HG02840 (cell line): Measurements from ENCODE around the gene DEFB124.
A peak's percentile ranks its signal among the peaks of the same experiment; 100 is the strongest.
"Not testable (repeated sequence)": the region's sequence is repeated elsewhere in the genome, so short reads cannot be mapped to it uniquely, and the experiment has no call there.

Experiments
- ATAC-seq: cut with Tn5 transposase; IDR thresholded peaks from one replicate; pipeline ENCODE4 v1.9.1; 2021; ENCODE audit warnings: mild to moderate bottlenecking, moderate library complexity, moderate number of reproducible peaks; ENCODE audit not compliant: unreplicated experiment, low FRiP score

The DEFB124 gene

DNA sequence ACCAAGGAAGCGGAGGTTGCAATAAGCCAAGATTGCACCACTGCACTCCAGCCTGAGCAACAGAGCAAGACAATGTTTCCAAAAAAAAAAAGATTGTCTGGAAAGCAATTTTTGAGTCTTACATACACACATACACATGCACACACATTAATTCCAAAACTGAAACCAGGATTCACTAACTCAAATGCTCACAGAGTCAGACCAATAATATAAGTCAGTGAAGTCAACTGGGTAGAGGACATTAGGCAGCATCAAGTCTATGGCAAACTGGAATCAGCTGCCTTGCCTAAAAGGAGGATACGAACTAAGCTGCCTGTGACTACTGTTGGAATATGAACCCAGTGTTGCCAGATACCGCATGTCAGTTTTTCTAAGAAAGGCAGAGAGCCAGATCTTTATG is 15.8 kb upstream of the DEFB124 start:
- no peak for ATAC-seq

GRCh38 chr20:31489152-31489551 is 14.2 kb upstream of the DEFB124 start:
- ATAC-seq = no peak

GRCh38 chr20:31488115-31488514 is 13.2 kb upstream of the DEFB124 start:
- ATAC-seq = no peak

- ATAC-seq = no peak
Observed at GRCh38 chr20:31485450-31486339, 10.8 kb upstream of the DEFB124 start.

DNA sequence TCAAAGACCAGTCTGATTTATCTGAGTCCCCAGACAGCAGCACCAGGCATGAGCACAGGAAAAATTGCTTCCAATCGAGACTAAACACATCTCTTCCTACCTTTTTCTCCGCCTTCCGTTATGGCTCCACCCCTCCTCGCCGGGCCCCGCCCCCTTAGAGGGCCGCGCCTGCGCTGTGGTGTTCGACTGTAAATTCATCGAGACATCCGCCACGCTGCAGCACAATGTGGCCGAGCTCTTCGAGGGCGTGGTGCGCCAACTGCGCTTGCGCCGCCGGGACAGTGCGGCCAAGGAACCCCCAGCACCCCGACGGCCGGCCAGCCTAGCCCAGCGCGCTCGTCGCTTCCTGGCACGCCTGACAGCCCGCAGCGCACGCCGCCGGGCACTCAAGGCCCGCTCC is 9.1 kb upstream of the DEFB124 start:
- no peak for ATAC-seq

DNA sequence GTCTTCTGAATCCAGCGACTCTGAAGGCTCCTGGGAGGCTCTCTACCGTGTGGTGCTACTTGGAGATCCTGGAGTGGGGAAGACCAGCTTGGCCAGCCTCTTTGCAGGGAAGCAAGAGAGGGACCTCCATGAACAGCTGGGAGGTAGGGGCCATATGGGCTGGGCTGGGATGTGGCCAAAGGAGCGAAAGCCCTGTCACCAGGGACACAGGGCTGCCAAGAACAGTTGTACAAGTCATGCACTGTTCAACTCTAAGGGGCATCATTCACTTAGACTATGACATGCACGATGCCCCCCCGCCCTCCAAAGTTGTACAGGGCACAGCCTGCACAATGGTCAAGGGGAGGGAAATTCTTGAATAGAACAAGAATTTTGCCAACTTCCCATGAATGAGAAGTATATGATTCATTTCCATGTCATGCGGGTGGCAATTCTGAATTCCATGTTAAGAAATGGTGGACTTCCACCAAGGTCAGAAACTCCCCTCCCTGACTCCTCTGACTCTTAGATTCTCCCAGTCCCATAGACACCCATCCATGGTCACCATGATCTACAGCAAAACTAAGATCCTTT is 1.8 kb upstream of the DEFB124 start:
- ATAC-seq = no peak

GRCh38 chr20:31476294-31476585 is 1.3 kb upstream of the DEFB124 start:
- no peak for ATAC-seq

DNA sequence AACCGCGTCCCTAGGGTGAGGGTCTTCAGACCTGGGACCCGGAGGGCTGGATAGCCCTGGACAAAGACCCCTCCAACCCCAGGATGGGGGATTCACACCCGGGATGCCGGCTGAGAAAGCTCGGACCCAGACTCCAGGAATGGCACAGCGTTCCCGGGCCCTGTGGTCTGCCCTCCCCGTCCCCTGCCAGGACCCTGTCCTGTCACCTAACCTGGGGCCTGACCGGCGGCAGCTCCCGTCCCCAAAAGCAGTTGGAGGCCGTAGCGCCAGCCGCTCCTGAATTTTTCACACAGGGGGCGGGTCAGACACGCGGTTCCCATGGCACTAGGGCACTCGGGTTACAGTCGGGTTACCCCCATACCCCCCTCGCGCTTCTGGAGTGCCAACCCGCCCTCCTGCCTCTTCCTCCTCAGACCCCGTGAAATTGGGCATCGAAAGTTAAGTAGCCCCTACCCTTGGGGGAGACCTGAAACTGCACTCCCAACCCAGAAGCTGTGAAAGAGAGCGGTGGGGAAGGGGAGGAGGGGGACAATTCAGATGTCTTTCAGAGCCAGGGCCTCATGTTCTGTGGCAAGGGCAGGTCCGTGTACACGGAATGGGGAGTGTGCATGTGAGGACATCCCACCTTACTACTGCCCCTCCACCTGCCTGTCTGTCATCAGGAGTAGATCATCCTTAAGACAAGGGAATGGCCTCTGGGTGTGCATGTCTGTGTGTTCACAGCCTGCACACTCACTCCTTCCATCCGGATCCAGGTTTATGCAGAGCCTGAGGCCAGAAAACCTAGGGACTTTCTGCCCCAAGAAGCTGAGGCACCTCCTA is 756 bp upstream of the DEFB124 start:
- no peak for ATAC-seq

- peak; percentile 64 for ATAC-seq
Observed at GRCh38 chr20:31474097-31474436, 860 bp downstream of the DEFB124 start.

DNA sequence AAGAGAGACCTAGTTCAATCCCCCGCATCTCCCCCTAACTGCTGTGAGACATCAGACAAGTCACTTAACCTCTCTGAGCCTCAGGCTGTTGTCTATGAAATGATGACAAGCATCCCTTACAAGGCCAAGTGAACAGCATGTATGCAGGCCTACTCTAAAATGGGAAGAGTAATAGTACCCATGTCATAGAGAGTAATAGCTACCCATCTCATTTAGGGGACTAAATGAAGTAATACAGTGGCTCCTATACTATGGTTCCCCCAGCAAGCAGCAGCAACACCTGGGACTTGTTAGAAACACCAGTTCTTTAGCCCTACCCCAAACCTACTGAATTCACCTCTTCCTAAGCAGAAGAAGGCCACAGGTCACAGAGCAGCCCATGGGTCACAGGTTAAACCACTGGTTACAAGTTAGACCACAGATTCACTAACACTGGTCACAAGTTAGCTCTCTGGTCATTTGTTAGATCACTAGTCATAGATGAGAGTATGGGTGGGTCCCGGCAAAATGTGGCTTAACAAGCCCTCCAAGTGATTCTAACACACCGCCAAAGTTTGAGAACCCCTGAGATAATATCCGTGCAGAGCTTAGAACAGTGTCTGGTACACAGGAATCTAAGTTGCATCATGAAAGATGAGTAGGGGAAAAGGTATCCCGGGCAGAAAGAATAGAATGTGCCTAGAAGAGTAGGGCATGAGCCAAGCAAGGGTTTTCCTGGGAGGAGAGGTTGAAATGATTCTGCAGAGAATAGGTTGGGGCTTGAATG is 1.4 kb downstream of the DEFB124 start:
- no peak for ATAC-seq

DNA sequence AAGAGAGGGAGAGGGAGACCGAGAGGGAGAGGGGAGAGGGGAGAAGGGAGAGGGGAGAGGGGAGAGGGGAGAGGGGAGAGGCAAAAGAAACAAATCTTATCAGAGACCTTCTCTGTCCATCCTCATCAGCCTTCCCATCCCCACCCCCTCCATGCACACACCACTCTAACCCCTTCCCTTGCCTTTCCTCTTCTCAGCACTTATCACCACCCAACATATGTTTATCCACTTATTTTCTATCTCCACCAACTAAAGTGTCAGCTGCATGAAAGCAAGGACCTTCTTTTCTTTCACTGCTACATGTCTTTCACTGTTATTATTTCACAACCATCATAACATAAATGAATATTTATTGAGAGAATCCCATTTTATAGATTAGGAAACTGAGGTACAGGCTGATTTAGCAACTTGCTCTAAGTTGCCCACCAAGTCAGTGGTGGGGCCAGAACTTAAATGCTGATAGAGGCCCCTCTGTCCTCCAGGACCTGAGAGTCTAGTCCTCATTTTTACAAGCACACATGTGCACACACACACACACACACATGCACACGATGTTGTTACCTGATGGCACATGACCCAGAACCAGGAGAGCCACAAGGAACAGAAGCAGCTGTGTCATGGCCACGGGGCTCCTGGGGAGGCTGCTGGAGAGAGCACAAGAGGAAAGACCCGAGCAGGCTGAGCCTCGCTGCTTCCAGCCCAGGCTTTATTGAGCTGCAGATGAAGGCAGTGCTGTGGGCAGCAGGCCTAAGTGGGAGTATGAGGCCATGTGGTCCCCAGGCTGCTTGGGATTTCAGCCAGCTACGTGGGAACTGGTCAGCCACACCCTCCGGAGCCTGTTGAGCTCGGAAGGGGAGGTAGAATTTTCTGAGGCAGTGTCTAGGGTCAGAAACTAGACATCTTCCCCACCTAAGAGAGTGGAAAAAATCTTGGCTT is 2.3 kb downstream of the DEFB124 start:
- no peak for ATAC-seq

GRCh38 chr20:31470946-31471345 is 4.0 kb downstream of the DEFB124 start:
- ATAC-seq = not testable (repeated sequence)

DNA sequence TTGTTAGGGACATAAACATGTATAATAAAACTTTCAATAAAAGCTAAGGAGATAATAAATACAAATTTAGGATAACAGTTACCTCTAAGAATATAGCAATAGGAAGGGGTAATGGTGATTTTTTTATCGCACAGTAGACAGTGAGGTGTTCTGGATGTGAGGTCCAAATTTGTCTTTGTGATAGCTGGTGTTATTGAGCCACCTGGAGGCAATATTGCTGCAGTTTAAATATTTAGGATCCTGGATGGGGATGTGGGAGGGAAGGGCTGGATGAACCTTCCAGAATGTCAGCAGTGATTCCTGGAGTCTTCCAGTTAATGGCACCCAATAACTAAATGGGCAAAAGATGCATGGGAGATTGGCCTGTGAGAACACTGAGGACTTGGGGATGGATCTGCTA is 20.6 kb downstream of the DEFB124 start:
- ATAC-seq = no peak

DNA sequence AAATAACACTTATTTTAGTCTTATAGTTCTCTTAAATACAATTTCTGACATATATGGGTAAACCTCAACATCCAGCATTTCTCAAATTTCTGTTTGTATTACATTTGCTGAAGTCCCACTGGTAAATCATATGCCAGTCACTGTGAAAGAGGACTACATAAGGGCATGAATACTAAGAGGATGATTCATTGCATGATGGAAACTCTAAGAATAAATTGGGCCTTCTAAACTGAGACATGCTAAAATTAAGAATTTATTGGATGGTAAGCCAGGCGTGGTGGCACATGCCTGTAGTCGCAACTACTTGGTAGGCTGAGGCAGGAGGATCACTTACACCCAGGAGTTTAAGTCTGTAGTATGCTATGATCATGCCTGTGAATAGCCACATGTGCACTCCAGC is 22.4 kb downstream of the DEFB124 start:
- no peak for ATAC-seq

GRCh38 chr20:31449511-31450414 is 25.2 kb downstream of the DEFB124 start:
- ATAC-seq = no peak

DNA sequence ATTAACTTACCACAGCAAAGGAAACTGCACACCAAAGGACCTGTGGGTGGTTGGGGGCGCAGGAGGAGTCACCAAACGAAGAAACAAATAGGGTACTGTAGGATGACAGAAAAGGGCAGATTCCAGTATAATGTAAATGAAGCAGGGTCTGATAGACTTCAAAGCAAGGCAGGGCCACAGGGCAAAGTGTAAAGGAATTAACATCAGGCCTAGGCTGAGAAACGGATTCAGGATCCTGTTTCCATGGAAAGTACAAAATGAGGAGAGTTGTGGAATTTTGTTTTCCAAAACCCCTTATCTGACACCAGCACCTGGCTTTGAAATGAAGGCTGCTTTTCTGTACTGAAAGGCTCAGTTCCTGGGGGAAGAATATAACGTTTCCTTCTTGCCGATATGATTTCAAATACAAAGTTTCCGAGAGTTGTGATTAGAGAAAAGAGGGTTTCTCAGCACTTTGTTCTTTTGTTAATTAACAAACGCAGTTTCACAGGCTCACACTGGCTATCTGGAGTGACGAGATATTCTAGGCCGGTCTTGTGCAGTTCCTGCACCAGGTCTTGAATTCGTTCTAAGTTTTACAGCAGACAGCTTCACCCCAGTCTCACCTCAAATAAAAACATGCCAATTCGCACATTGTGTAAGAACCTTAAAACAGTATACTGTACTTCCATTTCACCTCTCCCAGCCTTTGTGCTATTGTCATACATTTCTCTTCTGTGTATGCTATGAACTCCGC is 28.7 kb downstream of the DEFB124 start:
- no peak for ATAC-seq

DNA sequence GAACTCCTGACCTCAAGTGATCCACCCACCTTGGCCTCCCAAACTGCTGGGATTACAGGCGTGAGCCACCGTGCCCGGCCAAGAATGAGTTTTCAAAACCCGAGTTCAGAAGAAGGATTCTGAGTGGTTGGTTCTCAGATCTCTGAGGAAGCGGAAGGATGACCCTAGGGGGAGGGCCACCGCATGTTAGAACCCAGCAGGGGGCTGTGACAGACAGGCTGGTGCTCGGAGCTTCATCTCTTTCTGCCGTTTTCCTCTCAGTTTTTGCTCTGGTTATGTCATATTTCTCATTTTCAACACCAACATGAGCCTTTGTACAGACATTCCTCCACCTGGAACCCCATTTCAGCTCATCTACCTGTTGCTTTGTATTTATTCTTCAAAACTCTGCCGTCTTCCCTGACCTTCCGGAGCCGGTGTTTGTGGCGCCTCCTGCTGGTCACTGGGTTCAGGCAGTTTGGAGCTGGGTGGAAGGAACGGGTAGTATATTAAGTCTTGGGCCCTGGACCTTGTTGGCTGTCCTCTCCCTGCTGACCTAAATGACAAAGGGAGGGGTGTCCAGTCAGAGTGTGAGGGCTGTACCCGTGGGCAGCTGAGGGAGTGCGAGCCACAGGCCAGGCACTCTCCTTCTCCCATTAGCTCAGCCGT is 34.8 kb downstream of the DEFB124 start, which contains the start of gene DEFB123:
TSS of gene DEFB123 (plus strand) at position 621 of the 648 bp plus-strand sequence. CDS start 67 bp downstream, outside the sequence.
- no peak for ATAC-seq
